Measurements from ENCODE around the gene KANSL1L.

Gene KANSL1L

GRCh38 chr2:210171309-210172218, at the start of gene KANSL1L:
Gene KANSL1L (minus strand): TSS chr2:210171409. CDS start chr2:210154582, 16,827 bp downstream.
- Histone ChIP-seq H3K36me3 (ENCODE audit: insufficient read depth) (no peaks in the 10 kb centered on the region), H3K27me3 (ENCODE audit: insufficient read depth, low read depth) (no peaks in the 10 kb centered on the region), H3K4me3 (IDR thresholded peaks at IDR 0.05; ENCODE audit: insufficient read depth, low read depth, low read length) (peak within 1 kb of the TSS; percentile 78), H3K4me1 (ENCODE audit: low read depth, poor library complexity, severe bottlenecking) (peaks cover 59% of the 10 kb centered on the region), H3K79me2 (ENCODE audit: insufficient read depth, low read depth) (peaks cover 51% of the 10 kb centered on the region), H3K27ac (peak within 1 kb of the TSS; percentile 100), H3K4me2 (peak within 1 kb of the TSS; percentile 92), H3K9ac (peak within 1 kb of the TSS; percentile 93), H4K20me1 (ENCODE audit: insufficient read depth) (no peaks in the 10 kb centered on the region), H2AFZ (ENCODE audit: low read depth) (peak within 1 kb of the TSS; percentile 54; the same call in 1 of the 2 replicates)
- TF ChIP-seq CTCF (conservative IDR thresholded peaks at IDR 0.05; ENCODE audit: low read depth, low read length) = no peak

GRCh38 chr2:210215120-210215519, 43.9 kb upstream of the KANSL1L start:
- Histone ChIP-seq H3K27me3 (ENCODE audit: insufficient read depth, low read depth) (no peaks in the 10 kb centered on the region), H3K4me1 (ENCODE audit: low read depth, poor library complexity, severe bottlenecking) (no peaks in the 10 kb centered on the region), H3K79me2 (ENCODE audit: insufficient read depth, low read depth) (no peaks in the 10 kb centered on the region), H3K9ac (no peak overlapping the region), H3K36me3 (ENCODE audit: insufficient read depth) (no peaks in the 10 kb centered on the region), H4K20me1 (ENCODE audit: insufficient read depth) (no peaks in the 10 kb centered on the region), H3K4me3 (IDR thresholded peaks at IDR 0.05; ENCODE audit: insufficient read depth, low read depth, low read length) (no peak overlapping the region), H2AFZ (ENCODE audit: low read depth) (no peak overlapping the region), H3K4me2 (no peak overlapping the region), H3K27ac (no peak overlapping the region)
- no peak for TF ChIP-seq CTCF (conservative IDR thresholded peaks at IDR 0.05; ENCODE audit: low read depth, low read length)

- H3K4me3 ChIP-seq (IDR thresholded peaks at IDR 0.05; ENCODE audit: insufficient read depth, low read depth, low read length) = no peak overlapping the region
- H3K9ac ChIP-seq = no peak overlapping the region
- H3K4me2 ChIP-seq = no peak overlapping the region
- H4K20me1 ChIP-seq (ENCODE audit: insufficient read depth) = no peaks in the 10 kb centered on the region
- no peak overlapping the region for H2AFZ ChIP-seq (ENCODE audit: low read depth)
- no peaks in the 10 kb centered on the region for H3K36me3 ChIP-seq (ENCODE audit: insufficient read depth)
- H3K79me2 ChIP-seq (ENCODE audit: insufficient read depth, low read depth) = no peaks in the 10 kb centered on the region
- H3K27me3 ChIP-seq (ENCODE audit: insufficient read depth, low read depth) = no peaks in the 10 kb centered on the region
- TF ChIP-seq CTCF (conservative IDR thresholded peaks at IDR 0.05; ENCODE audit: low read depth, low read length) = no peak
- no peaks in the 10 kb centered on the region for H3K4me1 ChIP-seq (ENCODE audit: low read depth, poor library complexity, severe bottlenecking)
- no peak overlapping the region for H3K27ac ChIP-seq
Observed at GRCh38 chr2:210210185-210210584, 39.0 kb upstream of the KANSL1L start.

GRCh38 chr2:210207929-210208328, 36.7 kb upstream of the KANSL1L start:
- Histone ChIP-seq H3K27me3 (ENCODE audit: insufficient read depth, low read depth) (no peaks in the 10 kb centered on the region), H2AFZ (ENCODE audit: low read depth) (no peak overlapping the region), H3K79me2 (ENCODE audit: insufficient read depth, low read depth) (no peaks in the 10 kb centered on the region), H3K4me2 (no peak overlapping the region), H3K27ac (no peak overlapping the region), H3K36me3 (ENCODE audit: insufficient read depth) (no peaks in the 10 kb centered on the region), H3K4me3 (IDR thresholded peaks at IDR 0.05; ENCODE audit: insufficient read depth, low read depth, low read length) (no peak overlapping the region), H3K4me1 (ENCODE audit: low read depth, poor library complexity, severe bottlenecking) (no peaks in the 10 kb centered on the region), H3K9ac (no peak overlapping the region), H4K20me1 (ENCODE audit: insufficient read depth) (no peaks in the 10 kb centered on the region)
- no peak for TF ChIP-seq CTCF (conservative IDR thresholded peaks at IDR 0.05; ENCODE audit: low read depth, low read length)
